SK-N-SH treated with all-trans-retinoic acid at 6 μM for 48 hours (cell line): ENCODE measurements around the gene CREBBP.

Experiments used
- ATAC-seq: fragments of 200-7000 bp; cut with Tn5 transposase; 3 replicates; pipeline ENCODE4 v1.9.1; 2020; ENCODE audit warnings: mild to moderate bottlenecking, moderate library complexity
- ARNTL ChIP-seq: fragments of 450-650 bp; formaldehyde crosslinking; IDR thresholded peaks from 2 replicates; pipeline ENCODE4 v1.5.0; 2020; ENCODE audit warnings: low read depth, mild to moderate bottlenecking, moderate library complexity, borderline replicate concordance
- BACH2 ChIP-seq: fragments of 250-450 bp; sonication (Bioruptor Pico); IDR thresholded peaks from 2 replicates; pipeline ENCODE4 v1.9.0; 2021; ENCODE audit warnings: mild to moderate bottlenecking, borderline replicate concordance
- CREB5 ChIP-seq: fragments of 250-450 bp; sonication (Bioruptor Pico); IDR thresholded peaks from 2 replicates; pipeline ENCODE4 v1.5.1; 2020; ENCODE audit warnings: low read depth, mild to moderate bottlenecking, moderate library complexity
- CSDC2 ChIP-seq: fragments of 250-450 bp; sonication (Bioruptor Pico); IDR thresholded peaks from 2 replicates; pipeline ENCODE4 v1.5.0; 2020; ENCODE audit warnings: mild to moderate bottlenecking, moderate library complexity
- CSRNP3 ChIP-seq: fragments of 250-450 bp; sonication (Bioruptor Pico); IDR thresholded peaks from 2 replicates; pipeline ENCODE4 v1.5.1; 2021; ENCODE audit warnings: mild to moderate bottlenecking, moderate library complexity
- ESRRG ChIP-seq: fragments of 250-450 bp; sonication (Bioruptor Pico); IDR thresholded peaks from 2 replicates; pipeline ENCODE4 v1.6.1; 2021; ENCODE audit warnings: mild to moderate bottlenecking
- GLIS3 ChIP-seq: fragments of 250-450 bp; sonication (Bioruptor Pico); IDR thresholded peaks from 2 replicates; pipeline ENCODE4 v1.5.0; 2020; ENCODE audit warnings: mild to moderate bottlenecking, moderate library complexity
- ISL1 ChIP-seq: fragments of 250-450 bp; sonication (Bioruptor Pico); IDR thresholded peaks from 2 replicates; pipeline ENCODE4 v2.1.2; 2022; ENCODE audit warnings: mild to moderate bottlenecking, moderate library complexity
- OSR1 ChIP-seq: fragments of 250-450 bp; sonication (Bioruptor Pico); IDR thresholded peaks from 2 replicates; pipeline ENCODE4 v1.8.0; 2022; ENCODE audit warnings: moderate library complexity, mild to moderate bottlenecking, inconsistent platforms
- POU6F1 ChIP-seq: fragments of 250-450 bp; sonication (Bioruptor Pico); IDR thresholded peaks from 2 replicates; pipeline ENCODE4 v1.8.0; 2021; ENCODE audit warnings: low read depth, mild to moderate bottlenecking, moderate library complexity, borderline replicate concordance
- PPARA ChIP-seq: fragments of 250-450 bp; sonication (Bioruptor Pico); IDR thresholded peaks from 2 replicates; pipeline ENCODE4 v1.5.0; 2020; ENCODE audit warnings: mild to moderate bottlenecking, borderline replicate concordance
- RARB ChIP-seq: fragments of 250-450 bp; sonication (Bioruptor Pico); IDR thresholded peaks from 2 replicates; pipeline ENCODE4 v1.8.0; 2021; ENCODE audit warnings: mild to moderate bottlenecking, moderate library complexity
- SNAI2 ChIP-seq: fragments of 250-450 bp; sonication (Bioruptor Pico); IDR thresholded peaks from 2 replicates; pipeline ENCODE4 v1.5.0; 2020; ENCODE audit warnings: mild to moderate bottlenecking, moderate library complexity
- TCF4 ChIP-seq: fragments of 250-450 bp; sonication (Bioruptor Pico); IDR thresholded peaks from 2 replicates; pipeline ENCODE4 v1.8.0; 2021; ENCODE audit warnings: mild to moderate bottlenecking, moderate library complexity, borderline replicate concordance
- TOX ChIP-seq: fragments of 250-450 bp; sonication (Bioruptor Pico); IDR thresholded peaks from 2 replicates; pipeline ENCODE4 v1.8.0; 2021; ENCODE audit warnings: mild to moderate bottlenecking, moderate library complexity, borderline replicate concordance
- TSHZ2 ChIP-seq: fragments of 250-450 bp; sonication (Bioruptor Pico); IDR thresholded peaks from 2 replicates; pipeline ENCODE4 v1.5.0; 2020; ENCODE audit warnings: mild to moderate bottlenecking, moderate library complexity
- ZC3H10 ChIP-seq: fragments of 250-450 bp; sonication (Bioruptor Pico); IDR thresholded peaks from 2 replicates; pipeline ENCODE4 v1.5.1; 2021; ENCODE audit warnings: mild to moderate bottlenecking, moderate library complexity
- ZFP3 ChIP-seq: fragments of 250-450 bp; sonication (Bioruptor Pico); IDR thresholded peaks from 2 replicates; pipeline ENCODE4 v1.5.0; 2020; ENCODE audit warnings: mild to moderate bottlenecking, moderate library complexity
- ZFP30 ChIP-seq: fragments of 450-650 bp; formaldehyde crosslinking; IDR thresholded peaks from 2 replicates; pipeline ENCODE4 v1.5.0; 2022; ENCODE audit warnings: mild to moderate bottlenecking, moderate library complexity
- ZNF565 ChIP-seq: fragments of 450-650 bp; formaldehyde crosslinking; conservative IDR thresholded peaks from 2 replicates; pipeline ENCODE4 v1.5.0; 2020; ENCODE audit warnings: low read depth, mild to moderate bottlenecking, moderate library complexity
- ZNF70 ChIP-seq: fragments of 450-650 bp; formaldehyde crosslinking; IDR thresholded peaks from 2 replicates; pipeline ENCODE4 v1.5.0; 2020; ENCODE audit warnings: mild to moderate bottlenecking, moderate library complexity
- ZNF8 ChIP-seq: fragments of 450-650 bp; formaldehyde crosslinking; IDR thresholded peaks from 2 replicates; pipeline ENCODE4 v1.5.0; 2020; ENCODE audit warnings: mild to moderate bottlenecking, moderate library complexity

The CREBBP gene

GRCh38 chr16:3882531-3882930 is 2.0 kb upstream of the CREBBP start (continued):
- no peak for TF ChIP-seq TSHZ2 (CRISPR knock-in tag)

- no peak for ATAC-seq
- TF ChIP-seq ISL1 (CRISPR knock-in tag), result no peak
- TF ChIP-seq PPARA (CRISPR knock-in tag), result no peak
- TF ChIP-seq SNAI2, result no peak
These were observed 1.0 kb upstream of the CREBBP start for GRCh38 chr16:3881499-3881990.

- no peak for TF ChIP-seq TSHZ2 (CRISPR knock-in tag)
- no peak for TF ChIP-seq ARNTL (CRISPR knock-in tag)
- TF ChIP-seq ZNF8 (CRISPR knock-in tag), result no peak
- TF ChIP-seq ISL1 (CRISPR knock-in tag), result no peak
- TF ChIP-seq ZFP30, result no peak
- no peak for TF ChIP-seq OSR1 (CRISPR knock-in tag)
- TF ChIP-seq ZFP3 (CRISPR knock-in tag), result no peak
- TF ChIP-seq SNAI2, result no peak
- no peak for TF ChIP-seq BACH2
- peak; percentile 64 for ATAC-seq
These were observed 487 bp downstream of the CREBBP start for GRCh38 chr16:3879887-3880564.

- TF ChIP-seq BACH2, result no peak
- TF ChIP-seq CSDC2 (CRISPR knock-in tag), result no peak
- no peak for TF ChIP-seq ISL1 (CRISPR knock-in tag)
- TF ChIP-seq ZNF70 (CRISPR knock-in tag), result no peak
- ATAC-seq, result peak; percentile 38
These were observed 1.1 kb downstream of the CREBBP start for GRCh38 chr16:3879258-3879886.

GRCh38 chr16:3878610-3879009 is 1.9 kb downstream of the CREBBP start:
- ATAC-seq, result no peak; the same call in 2 of the 3 replicates
- no peak for TF ChIP-seq ZFP30
- no peak for TF ChIP-seq ESRRG (CRISPR knock-in tag)
- no peak for TF ChIP-seq ZC3H10 (CRISPR knock-in tag)
- TF ChIP-seq ZNF565, result no peak
- no peak for TF ChIP-seq TCF4 (CRISPR knock-in tag)
- no peak for TF ChIP-seq ARNTL (CRISPR knock-in tag)
- TF ChIP-seq GLIS3 (CRISPR knock-in tag), result no peak
- no peak for TF ChIP-seq CSRNP3 (CRISPR knock-in tag)
- no peak for TF ChIP-seq POU6F1 (CRISPR knock-in tag)
- TF ChIP-seq ISL1 (CRISPR knock-in tag), result no peak
- no peak for TF ChIP-seq TOX (CRISPR knock-in tag)
- TF ChIP-seq ZNF8 (CRISPR knock-in tag), result no peak
- TF ChIP-seq RARB (CRISPR knock-in tag), result no peak
- no peak for TF ChIP-seq SNAI2
- no peak for TF ChIP-seq OSR1 (CRISPR knock-in tag)
- TF ChIP-seq CSDC2 (CRISPR knock-in tag), result no peak
- TF ChIP-seq PPARA (CRISPR knock-in tag), result no peak
- no peak for TF ChIP-seq CREB5 (CRISPR knock-in tag)
